Natural killer cell treated with Interleukin-12 subunit alpha and Interleukin-12 subunit beta and Interleukin-15 and Interleukin-18, amount 100 ng/mL, for 72 hours (primary cell): ENCODE data around the gene PRDX4. TPM values are rescaled to one million over a fixed set of nuclear protein-coding genes. Genes with fewer than 3 reads are reported as not detected.
"Not testable (repeated sequence)": the region's sequence is repeated elsewhere in the genome, so short reads cannot be mapped to it uniquely, and the experiment has no call there.

ENCODE experiments used
- ATAC-seq, 2 donors: fragments of 150-1000 bp; cut with Tn5 transposase in 1 of 2; sonication (Bioruptor Pico), chemical (Tn5 transposase) in 1 of 2; 2 replicates each; pipeline ENCODE4 v1.10.0; 2021
- DNase-seq: peaks from one replicate; pipeline ENCODE4 v3.0.0; 2022; ENCODE audit warnings: low spot score
- H3K27ac Mint-ChIP-seq, 2 donors: 1 replicate in 1 of 2; 2 replicates in 1 of 2; pipeline ENCODE4 v1.8.0; 2022; ENCODE audit warnings: mixed read lengths in 2 of 2, mild to moderate bottlenecking in 1 of 2, moderate library complexity in 1 of 2
- H3K27me3 Mint-ChIP-seq, 2 donors: 1 replicate in 1 of 2; 2 replicates in 1 of 2; pipeline ENCODE4 v1.8.0; 2022; ENCODE audit warnings: mixed read lengths in 2 of 2
- H3K36me3 Mint-ChIP-seq: one replicate; pipeline ENCODE4 v1.8.0; 2022; ENCODE audit warnings: mixed read lengths
- H3K4me1 Mint-ChIP-seq, 2 donors: 1 replicate in 1 of 2; 2 replicates in 1 of 2; pipeline ENCODE4 v1.8.0; 2022; ENCODE audit warnings: low read depth in 2 of 2, mixed read lengths in 2 of 2, mild to moderate bottlenecking in 1 of 2
- H3K4me3 Mint-ChIP-seq: one replicate; pipeline ENCODE4 v1.8.0; 2022; ENCODE audit warnings: mixed read lengths
- H3K9me3 Mint-ChIP-seq: 2 replicates; pipeline ENCODE4 v1.8.0; 2022; ENCODE audit warnings: mixed read lengths
- total RNA-seq, 2 donors: library from RNA; stranded (reverse); gene quantifications; one replicate each; pipeline ENCODE4 v1.2.3, GENCODE V29; 2022

The PRDX4 gene
- total RNA-seq, 2 donors from 2014 or later: 62.2 to 71.2 TPM

GRCh38 chrX:23660083-23660765 lies 7.1 kb upstream of the PRDX4 start:
- DNase-seq, H3K9me3 Mint-ChIP-seq, ATAC-seq, H3K4me3 Mint-ChIP-seq, H3K36me3 Mint-ChIP-seq, H3K27me3 Mint-ChIP-seq: not testable (repeated sequence)
- peaks cover 26 to 27% of the 10 kb centered on the region in 2 donors for H3K4me1 Mint-ChIP-seq
- peak overlapping the region in 1 of 2 donors; percentile 40 for H3K27ac Mint-ChIP-seq

DNA sequence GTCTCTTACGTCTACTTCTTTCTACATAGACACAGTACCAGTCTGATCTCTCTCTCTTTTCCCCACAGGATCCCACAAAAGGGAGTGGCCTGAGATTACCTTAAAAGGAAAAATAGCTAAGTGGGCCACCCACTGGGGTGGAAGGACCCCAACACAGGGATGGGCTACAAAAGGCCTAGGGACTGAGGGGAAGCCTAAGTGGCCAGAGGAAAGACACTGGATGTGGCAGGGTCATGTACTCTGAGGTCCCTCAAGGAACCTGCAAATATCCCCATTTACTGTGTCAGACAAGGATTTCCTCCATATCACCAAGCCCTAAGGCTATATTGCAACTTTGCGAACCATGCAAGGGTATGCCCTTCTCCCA lies 6.5 kb upstream of the PRDX4 start:
- H3K36me3 Mint-ChIP-seq: no peaks in the 10 kb centered on the region
- H3K4me1 Mint-ChIP-seq: peaks cover 27 to 28% of the 10 kb centered on the region in 2 donors
- peak overlapping the region in 1 of 2 donors; percentile 78 for H3K27ac Mint-ChIP-seq
- DNase-seq (no peak), ATAC-seq (no peak)
- peaks cover 0 to 7% of the 10 kb centered on the region in 2 donors for H3K27me3 Mint-ChIP-seq
- no peak overlapping the region for H3K4me3 Mint-ChIP-seq
- H3K9me3 Mint-ChIP-seq: no peaks in the 10 kb centered on the region

GRCh38 chrX:23661671-23662070 lies 5.6 kb upstream of the PRDX4 start:
- DNase-seq: no peak
- Mint-ChIP-seq H3K27ac (peak overlapping the region; percentile 78 to 93), H3K36me3 (no peaks in the 10 kb centered on the region), H3K4me1 (peaks cover 31 to 32% of the 10 kb centered on the region in 2 donors), H3K9me3 (no peaks in the 10 kb centered on the region), H3K4me3 (peak overlapping the region; percentile 68), H3K27me3 (peaks cover 0 to 4% of the 10 kb centered on the region in 2 donors)
- peak; percentile 68 to 75 for ATAC-seq

DNA sequence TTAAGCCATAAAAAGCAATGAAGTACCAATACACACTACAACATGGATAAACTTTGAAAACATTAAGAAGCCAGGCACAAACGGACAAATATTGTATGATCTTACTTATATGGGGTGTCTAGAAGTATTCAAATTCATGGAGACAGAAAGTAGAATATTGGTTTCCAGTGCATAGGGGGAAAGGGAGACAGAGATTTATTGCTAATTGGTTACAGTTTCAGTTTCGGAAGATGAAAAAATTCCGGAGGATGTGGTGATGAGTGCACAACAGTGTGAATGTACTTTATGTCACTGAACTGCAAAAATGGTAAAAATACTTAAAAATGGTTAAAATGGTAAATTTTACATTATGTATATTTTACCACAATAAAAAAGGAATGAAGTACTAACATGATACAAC lies 5.1 kb upstream of the PRDX4 start:
- Mint-ChIP-seq H3K36me3 (no peaks in the 10 kb centered on the region), H3K9me3 (no peaks in the 10 kb centered on the region), H3K4me1 (peaks cover 31 to 32% of the 10 kb centered on the region in 2 donors), H3K4me3 (peak overlapping the region; percentile 68), H3K27me3 (peaks cover 0 to 4% of the 10 kb centered on the region in 2 donors), H3K27ac (peak overlapping the region; percentile 78 to 93)
- ATAC-seq: peak; percentile 76 to 81
- no peak for DNase-seq

DNA sequence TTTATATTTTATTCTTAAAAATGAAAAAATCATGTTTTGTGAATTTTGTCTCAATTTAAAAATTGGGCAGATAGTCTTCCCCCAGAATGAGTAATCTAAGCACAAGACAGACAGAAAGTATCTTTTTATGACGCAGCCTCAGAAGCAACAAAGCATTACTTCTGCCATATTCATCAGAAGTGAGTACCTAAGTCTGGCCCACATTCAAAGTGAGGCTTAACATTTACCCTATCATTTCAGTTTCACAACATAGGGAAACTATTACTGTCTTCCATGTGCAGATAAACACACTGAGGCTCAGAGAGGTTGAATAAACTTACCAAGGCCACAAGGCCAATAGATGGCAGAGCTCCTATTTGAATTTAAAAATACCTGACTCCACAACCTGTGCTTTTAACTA lies 4.4 kb upstream of the PRDX4 start:
- Mint-ChIP-seq H3K9me3 (no peaks in the 10 kb centered on the region), H3K36me3 (no peaks in the 10 kb centered on the region), H3K27me3 (peaks cover 0 to 4% of the 10 kb centered on the region in 2 donors), H3K4me3 (peak overlapping the region; percentile 68), H3K27ac (peak overlapping the region; percentile 78 to 93), H3K4me1 (peaks cover 31 to 32% of the 10 kb centered on the region in 2 donors)
- DNase-seq: no peak
- ATAC-seq: peak in 1 of 2 donors; percentile 53

GRCh38 chrX:23664496-23664895 lies 2.8 kb upstream of the PRDX4 start:
- Mint-ChIP-seq H3K27me3 (peaks cover 0 to 4% of the 10 kb centered on the region in 2 donors), H3K27ac (peak overlapping the region in 1 of 2 donors; percentile 44), H3K9me3 (no peaks in the 10 kb centered on the region), H3K4me1 (peaks cover 38 to 39% of the 10 kb centered on the region in 2 donors), H3K36me3 (no peaks in the 10 kb centered on the region), H3K4me3 (no peak overlapping the region)
- ATAC-seq (no peak), DNase-seq (no peak)

- H3K4me3 Mint-ChIP-seq: peak overlapping the region; percentile 25
- H3K36me3 Mint-ChIP-seq: no peaks in the 10 kb centered on the region
- no peaks in the 10 kb centered on the region for H3K27me3 Mint-ChIP-seq
- ATAC-seq (no peak), DNase-seq (no peak)
- H3K9me3 Mint-ChIP-seq: no peaks in the 10 kb centered on the region
- H3K4me1 Mint-ChIP-seq: peaks cover 29 to 31% of the 10 kb centered on the region in 2 donors
- H3K27ac Mint-ChIP-seq: peak overlapping the region in 1 of 2 donors; percentile 41
Measured at GRCh38 chrX:23666282-23666681, 1.0 kb upstream of the PRDX4 start.

DNA sequence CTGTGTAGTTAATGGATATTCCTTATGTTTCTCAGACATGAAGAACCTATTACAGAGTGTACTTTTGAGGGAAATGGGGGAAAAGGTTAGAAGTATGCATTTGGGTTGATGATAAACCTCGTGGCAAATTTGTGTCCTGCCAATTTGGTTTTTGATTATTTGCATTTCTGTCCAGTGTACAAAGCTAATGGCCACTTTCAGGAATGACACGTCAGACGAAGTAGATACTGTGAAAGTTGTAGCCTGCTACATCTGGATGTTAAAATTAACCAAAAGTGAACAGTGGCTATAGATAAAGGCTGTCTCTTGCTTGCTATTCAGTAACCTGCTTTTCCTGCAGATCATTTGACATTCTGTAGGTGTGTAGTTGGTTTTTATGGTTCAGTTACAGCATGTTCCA lies 1.0 kb downstream of the PRDX4 start:
- H3K9me3 Mint-ChIP-seq: no peaks in the 10 kb centered on the region
- no peaks in the 10 kb centered on the region for H3K36me3 Mint-ChIP-seq
- H3K27ac Mint-ChIP-seq: peak overlapping the region; percentile 76 to 82
- H3K4me3 Mint-ChIP-seq: peak overlapping the region; percentile 84
- DNase-seq (no peak), ATAC-seq (no peak)
- H3K4me1 Mint-ChIP-seq: peaks cover 11 to 17% of the 10 kb centered on the region in 2 donors
- no peaks in the 10 kb centered on the region for H3K27me3 Mint-ChIP-seq

DNA sequence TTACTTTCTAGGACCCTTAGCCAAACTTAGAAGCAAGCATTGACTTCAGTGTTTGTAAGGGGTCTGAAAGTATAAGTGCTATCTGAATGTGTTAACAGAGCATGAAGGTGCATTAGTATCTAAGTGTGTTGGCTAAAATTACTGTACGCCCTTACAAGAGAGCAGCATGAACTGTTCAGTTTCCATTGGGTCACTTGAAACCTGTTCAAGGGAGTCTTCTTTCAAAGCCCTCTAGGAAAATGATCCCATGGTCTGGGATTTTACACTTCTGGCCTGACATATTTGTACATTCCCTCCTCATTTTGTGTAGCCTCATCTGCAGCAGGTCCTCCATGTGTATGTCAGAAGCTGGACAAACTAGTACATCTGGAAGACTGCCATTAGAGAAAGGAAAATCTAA lies 3.2 kb downstream of the PRDX4 start:
- H3K4me1 Mint-ChIP-seq: peaks cover 11 to 13% of the 10 kb centered on the region in 2 donors
- H3K4me3 Mint-ChIP-seq: no peak overlapping the region
- H3K9me3 Mint-ChIP-seq: no peaks in the 10 kb centered on the region
- no peaks in the 10 kb centered on the region for H3K27me3 Mint-ChIP-seq
- no peak overlapping the region for H3K27ac Mint-ChIP-seq
- no peak for ATAC-seq
- H3K36me3 Mint-ChIP-seq: no peaks in the 10 kb centered on the region
- DNase-seq: no peak

- no peak for DNase-seq
Measured at GRCh38 chrX:23673108-23673507, 5.8 kb downstream of the PRDX4 start.

DNA sequence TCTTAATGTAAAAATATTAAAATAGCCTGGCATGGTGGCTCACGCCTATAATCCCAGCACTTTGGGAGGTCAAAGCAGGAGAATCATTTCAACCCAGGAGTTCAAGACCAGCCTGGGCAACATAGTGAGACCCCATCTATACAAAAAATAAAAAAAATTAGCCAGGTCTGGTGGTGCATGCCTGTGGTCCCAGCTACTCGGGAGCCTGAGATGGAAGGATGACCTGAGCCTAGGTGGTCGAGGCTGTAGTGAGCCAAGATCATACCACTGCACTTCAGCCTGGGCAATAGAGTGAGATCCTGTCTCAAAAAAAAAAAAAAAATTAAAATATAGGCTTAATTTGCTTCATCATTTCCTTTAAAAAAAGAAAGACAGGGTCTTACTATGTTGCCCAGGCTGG lies 9.2 kb downstream of the PRDX4 start:
- H3K4me1 Mint-ChIP-seq, ATAC-seq, H3K36me3 Mint-ChIP-seq, H3K27me3 Mint-ChIP-seq, H3K9me3 Mint-ChIP-seq, DNase-seq, H3K4me3 Mint-ChIP-seq, H3K27ac Mint-ChIP-seq: not testable (repeated sequence)

More at GRCh38 chrX:23673108-23673507, 5.8 kb downstream of the PRDX4 start:
- no peak for ATAC-seq
- peaks cover 5% of the 10 kb centered on the region in 2 donors for H3K4me1 Mint-ChIP-seq
- no peak overlapping the region for H3K4me3 Mint-ChIP-seq
- H3K27me3 Mint-ChIP-seq: no peaks in the 10 kb centered on the region
- no peaks in the 10 kb centered on the region for H3K36me3 Mint-ChIP-seq
- no peaks in the 10 kb centered on the region for H3K9me3 Mint-ChIP-seq
- H3K27ac Mint-ChIP-seq: no peak overlapping the region

GRCh38 chrX:23692166-23692565 lies 24.9 kb downstream of the PRDX4 start:
- Mint-ChIP-seq H3K27me3 (no peaks in the 10 kb centered on the region), H3K4me1 (no peaks in the 10 kb centered on the region), H3K4me3 (no peak overlapping the region), H3K36me3 (no peaks in the 10 kb centered on the region), H3K9me3 (no peaks in the 10 kb centered on the region), H3K27ac (no peak overlapping the region)
- ATAC-seq: no peak
- no peak for DNase-seq

DNA sequence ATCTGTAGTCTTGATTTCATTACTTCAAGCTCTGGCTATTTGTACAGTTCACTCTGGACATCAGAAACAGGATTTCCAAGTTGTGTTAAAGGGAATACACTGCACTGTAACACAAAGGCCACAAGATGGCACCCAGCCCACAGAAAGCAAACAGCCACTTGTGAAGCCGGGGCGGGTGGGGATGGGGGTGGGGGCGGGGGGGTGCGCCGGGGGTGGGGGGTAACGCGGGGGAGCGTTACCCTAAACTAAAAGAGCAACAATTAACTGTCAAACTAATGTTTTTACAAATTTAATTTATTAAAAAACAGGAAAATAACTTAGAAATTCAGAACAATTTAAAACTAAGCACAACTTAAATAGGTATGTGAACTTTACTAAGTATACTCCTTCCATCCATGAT lies 27.3 kb downstream of the PRDX4 start:
- Mint-ChIP-seq H3K9me3 (no peaks in the 10 kb centered on the region), H3K27ac (no peak overlapping the region), H3K4me3 (no peak overlapping the region), H3K4me1 (no peaks in the 10 kb centered on the region), H3K27me3 (no peaks in the 10 kb centered on the region), H3K36me3 (no peaks in the 10 kb centered on the region)
- DNase-seq: no peak
- ATAC-seq: peak in 1 of 2 donors; percentile 61

- H3K4me1 Mint-ChIP-seq: peaks cover 0 to 3% of the 10 kb centered on the region in 2 donors
Measured at GRCh38 chrX:23699636-23700194, 32.4 kb downstream of the PRDX4 start.

More at GRCh38 chrX:23699636-23700194, 32.4 kb downstream of the PRDX4 start:
- Mint-ChIP-seq H3K27ac (peak overlapping the region in 1 of 2 donors; percentile 52), H3K4me3 (peak overlapping the region; percentile 22), H3K36me3 (peaks cover 2% of the 10 kb centered on the region), H3K27me3 (no peaks in the 10 kb centered on the region), H3K9me3 (no peaks in the 10 kb centered on the region)
- DNase-seq (no peak), ATAC-seq (peak; percentile 65 to 69)
